Measurements from ENCODE around the gene SUN1.

The SUN1 gene

GRCh38 chr7:894927-895450 lies 62.7 kb downstream of the SUN1 start:
- no peaks in the 10 kb centered on the region for H3K9me3 Mint-ChIP-seq
- peaks cover 2% of the 10 kb centered on the region for H3K4me1 Mint-ChIP-seq (ENCODE audit: low read depth)
- DNase-seq (ENCODE audit: low spot score) = no peak
- H3K36me3 Mint-ChIP-seq (ENCODE audit: low read depth) = peaks cover 44% of the 10 kb centered on the region
- no peaks in the 10 kb centered on the region for H3K27me3 Mint-ChIP-seq (ENCODE audit: low read depth)
- H3K27ac Mint-ChIP-seq = no peak overlapping the region
- no peak overlapping the region for H3K4me3 Mint-ChIP-seq

- Mint-ChIP-seq H3K36me3 (ENCODE audit: low read depth) (peaks cover 41% of the 10 kb centered on the region), H3K27me3 (ENCODE audit: low read depth) (no peaks in the 10 kb centered on the region)
These were observed 63.3 kb downstream of the SUN1 start for GRCh38 chr7:895451-896052.

GRCh38 chr7:896346-897075 lies 64.2 kb downstream of the SUN1 start:
- Mint-ChIP-seq H3K36me3 (ENCODE audit: low read depth) (peaks cover 36% of the 10 kb centered on the region), H3K27me3 (ENCODE audit: low read depth) (no peaks in the 10 kb centered on the region), H3K27ac (no peak overlapping the region), H3K9me3 (no peaks in the 10 kb centered on the region), H3K4me1 (ENCODE audit: low read depth) (peaks cover 2% of the 10 kb centered on the region), H3K4me3 (no peak overlapping the region)
- DNase-seq (ENCODE audit: low spot score) = no peak

More at GRCh38 chr7:895451-896052, 63.3 kb downstream of the SUN1 start:
- no peak for DNase-seq (ENCODE audit: low spot score)
- Mint-ChIP-seq H3K4me3 (no peak overlapping the region), H3K9me3 (no peaks in the 10 kb centered on the region), H3K27ac (no peak overlapping the region), H3K4me1 (ENCODE audit: low read depth) (peaks cover 2% of the 10 kb centered on the region)

- no peaks in the 10 kb centered on the region for H3K9me3 Mint-ChIP-seq
- H3K36me3 Mint-ChIP-seq (ENCODE audit: low read depth) = peaks cover 34% of the 10 kb centered on the region
- no peak overlapping the region for H3K4me3 Mint-ChIP-seq
- H3K4me1 Mint-ChIP-seq (ENCODE audit: low read depth) = peaks cover 2% of the 10 kb centered on the region
- no peak for DNase-seq (ENCODE audit: low spot score)
- H3K27me3 Mint-ChIP-seq (ENCODE audit: low read depth) = no peaks in the 10 kb centered on the region
- H3K27ac Mint-ChIP-seq = no peak overlapping the region
These were observed 64.8 kb downstream of the SUN1 start for GRCh38 chr7:897086-897485.

- H3K9me3 Mint-ChIP-seq = no peaks in the 10 kb centered on the region
- no peak overlapping the region for H3K27ac Mint-ChIP-seq
- DNase-seq (ENCODE audit: low spot score) = no peak
- peaks cover 26% of the 10 kb centered on the region for H3K36me3 Mint-ChIP-seq (ENCODE audit: low read depth)
- H3K4me1 Mint-ChIP-seq (ENCODE audit: low read depth) = no peaks in the 10 kb centered on the region
- H3K27me3 Mint-ChIP-seq (ENCODE audit: low read depth) = no peaks in the 10 kb centered on the region
- H3K4me3 Mint-ChIP-seq = no peak overlapping the region
These were observed 65.6 kb downstream of the SUN1 start for GRCh38 chr7:897771-898376.

- H3K9me3 Mint-ChIP-seq = no peaks in the 10 kb centered on the region
These were observed 66.2 kb downstream of the SUN1 start for GRCh38 chr7:898460-898854.

GRCh38 chr7:898855-899681 lies 66.8 kb downstream of the SUN1 start:
- H3K4me3 Mint-ChIP-seq = no peak overlapping the region
- peaks cover 18% of the 10 kb centered on the region for H3K36me3 Mint-ChIP-seq (ENCODE audit: low read depth)
- no peaks in the 10 kb centered on the region for H3K9me3 Mint-ChIP-seq
- no peak for DNase-seq (ENCODE audit: low spot score)
- H3K4me1 Mint-ChIP-seq (ENCODE audit: low read depth) = no peaks in the 10 kb centered on the region
- H3K27me3 Mint-ChIP-seq (ENCODE audit: low read depth) = no peaks in the 10 kb centered on the region
- no peak overlapping the region for H3K27ac Mint-ChIP-seq

More at GRCh38 chr7:898460-898854, 66.2 kb downstream of the SUN1 start:
- no peaks in the 10 kb centered on the region for H3K4me1 Mint-ChIP-seq (ENCODE audit: low read depth)
- H3K36me3 Mint-ChIP-seq (ENCODE audit: low read depth) = peaks cover 21% of the 10 kb centered on the region
- no peaks in the 10 kb centered on the region for H3K27me3 Mint-ChIP-seq (ENCODE audit: low read depth)
- H3K27ac Mint-ChIP-seq = no peak overlapping the region
- no peak for DNase-seq (ENCODE audit: low spot score)
- H3K4me3 Mint-ChIP-seq = no peak overlapping the region

GRCh38 chr7:899806-900205 lies 67.5 kb downstream of the SUN1 start:
- no peak for DNase-seq (ENCODE audit: low spot score)
- no peaks in the 10 kb centered on the region for H3K27me3 Mint-ChIP-seq (ENCODE audit: low read depth)
- H3K4me3 Mint-ChIP-seq = no peak overlapping the region
- no peaks in the 10 kb centered on the region for H3K9me3 Mint-ChIP-seq
- H3K27ac Mint-ChIP-seq = no peak overlapping the region
- peaks cover 12% of the 10 kb centered on the region for H3K36me3 Mint-ChIP-seq (ENCODE audit: low read depth)
- no peaks in the 10 kb centered on the region for H3K4me1 Mint-ChIP-seq (ENCODE audit: low read depth)

- no peaks in the 10 kb centered on the region for H3K4me1 Mint-ChIP-seq (ENCODE audit: low read depth)
- no peak overlapping the region for H3K27ac Mint-ChIP-seq
- H3K27me3 Mint-ChIP-seq (ENCODE audit: low read depth) = peaks cover 2% of the 10 kb centered on the region
- H3K9me3 Mint-ChIP-seq = no peaks in the 10 kb centered on the region
- no peak for DNase-seq (ENCODE audit: low spot score)
- H3K36me3 Mint-ChIP-seq (ENCODE audit: low read depth) = peaks cover 8% of the 10 kb centered on the region
- H3K4me3 Mint-ChIP-seq = no peak overlapping the region
These were observed 68.2 kb downstream of the SUN1 start for GRCh38 chr7:900331-901040.

- Mint-ChIP-seq H3K27ac (no peak overlapping the region), H3K9me3 (no peaks in the 10 kb centered on the region), H3K36me3 (ENCODE audit: low read depth) (peaks cover 5% of the 10 kb centered on the region), H3K4me1 (ENCODE audit: low read depth) (no peaks in the 10 kb centered on the region), H3K27me3 (ENCODE audit: low read depth) (peaks cover 2% of the 10 kb centered on the region), H3K4me3 (no peak overlapping the region)
- DNase-seq (ENCODE audit: low spot score) = no peak
These were observed 68.7 kb downstream of the SUN1 start for GRCh38 chr7:901041-901387.

GRCh38 chr7:901388-902154 lies 69.3 kb downstream of the SUN1 start:
- Mint-ChIP-seq H3K4me3 (no peak overlapping the region), H3K27ac (no peak overlapping the region), H3K9me3 (no peaks in the 10 kb centered on the region), H3K27me3 (ENCODE audit: low read depth) (peaks cover 2% of the 10 kb centered on the region), H3K4me1 (ENCODE audit: low read depth) (no peaks in the 10 kb centered on the region), H3K36me3 (ENCODE audit: low read depth) (no peaks in the 10 kb centered on the region)
- peak; percentile 42 for DNase-seq (ENCODE audit: low spot score)

- Mint-ChIP-seq H3K9me3 (no peaks in the 10 kb centered on the region), H3K27me3 (ENCODE audit: low read depth) (peaks cover 2% of the 10 kb centered on the region), H3K27ac (no peak overlapping the region), H3K4me1 (ENCODE audit: low read depth) (no peaks in the 10 kb centered on the region), H3K36me3 (ENCODE audit: low read depth) (no peaks in the 10 kb centered on the region), H3K4me3 (no peak overlapping the region)
- DNase-seq (ENCODE audit: low spot score) = no peak
These were observed 70.7 kb downstream of the SUN1 start for GRCh38 chr7:902996-903395.

All from T-helper 2 cell treated with Interferon-gamma antibody and Interleukin-4, amounts not matched to agents 5 μg/mL and 100 μg/mL, for 36 hours (primary cell).